GM10248 (cell line): ENCODE results near the gene RTN4R.

Source experiments
- CTCF ChIA-PET: fragments of 300-600 bp; sonication (Branson Sonifier 250); formaldehyde crosslinking; extraction: SDS; loops from one replicate; lab custom pipeline; 2021; ENCODE audit warnings: antibody characterized with exemption; lab: Yijun Ruan, JAX
- POLR2A ChIA-PET: fragments of 350-650 bp; sonication (Branson Sonifier 250); formaldehyde crosslinking; extraction: SDS; loops from one replicate; lab custom pipeline; 2020; ENCODE audit warnings: antibody characterized with exemption; lab: Yijun Ruan, JAX
- DNase-seq: peaks from one replicate; pipeline ENCODE4 v3.0.0; 2012; ENCODE audit errors: extremely low spot score
- TF ChIP-seq, protein P1 (sequence below): IDR thresholded peaks from 2 replicates; pipeline ENCODE4 v1.5.1; 2012; ENCODE audit warnings: mild to moderate bottlenecking, low read depth; ENCODE audit errors: extremely low read depth, missing control alignments, control extremely low read depth

Gene RTN4R

DNA sequence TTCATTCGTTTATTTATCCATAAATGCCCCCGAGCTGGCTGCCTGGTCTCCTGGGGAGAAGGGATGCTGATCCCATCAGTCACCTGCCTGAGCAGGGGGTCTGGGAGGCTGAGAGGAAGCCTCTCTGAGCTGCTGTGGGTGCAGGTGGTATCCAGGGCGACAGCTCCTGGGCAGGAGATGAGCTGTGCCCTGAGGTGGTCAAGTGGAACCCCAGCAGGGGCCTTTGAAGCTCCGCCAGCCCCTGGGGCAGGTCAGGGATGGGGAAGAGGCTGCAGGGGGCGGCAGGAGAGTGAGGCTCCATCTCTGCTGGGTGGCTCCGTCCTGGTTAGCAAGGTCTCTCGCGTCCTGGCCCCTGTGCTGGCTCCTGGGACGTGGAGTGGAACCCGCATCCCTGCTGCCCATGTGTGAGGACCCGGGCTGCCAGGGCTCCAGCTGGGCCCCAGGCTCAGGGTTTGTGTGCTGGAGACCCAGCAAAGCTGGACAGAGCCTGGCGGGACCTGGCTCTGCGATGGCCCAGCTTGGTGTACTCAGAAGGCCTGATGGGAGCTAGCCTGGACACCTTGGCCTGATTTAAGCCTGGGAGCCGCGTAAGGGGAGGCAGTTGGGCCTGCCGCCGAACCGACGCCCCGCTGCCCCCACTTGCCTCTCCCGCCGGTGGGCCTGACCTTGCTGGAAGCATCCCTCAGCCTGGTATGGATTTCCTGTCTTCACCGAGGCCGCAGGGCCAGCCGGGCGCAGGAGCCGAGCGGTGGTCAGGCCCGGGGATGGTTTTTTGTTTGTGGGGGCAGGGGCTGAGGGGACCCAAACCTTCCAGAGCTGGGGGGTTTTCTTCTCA lies 44.5 kb downstream of the RTN4R start:
- ChIA-PET POLR2A (no interaction called here), CTCF (interaction anchor here (1.3 to 1.9 kb wide), 3 partner anchors 10 to 62 kb away, joined by 4 to 7 read pairs (median 5); no protein-coding TSS in a partner anchor)
- no peak for DNase-seq
- TF ChIP-seq, protein P1, sequence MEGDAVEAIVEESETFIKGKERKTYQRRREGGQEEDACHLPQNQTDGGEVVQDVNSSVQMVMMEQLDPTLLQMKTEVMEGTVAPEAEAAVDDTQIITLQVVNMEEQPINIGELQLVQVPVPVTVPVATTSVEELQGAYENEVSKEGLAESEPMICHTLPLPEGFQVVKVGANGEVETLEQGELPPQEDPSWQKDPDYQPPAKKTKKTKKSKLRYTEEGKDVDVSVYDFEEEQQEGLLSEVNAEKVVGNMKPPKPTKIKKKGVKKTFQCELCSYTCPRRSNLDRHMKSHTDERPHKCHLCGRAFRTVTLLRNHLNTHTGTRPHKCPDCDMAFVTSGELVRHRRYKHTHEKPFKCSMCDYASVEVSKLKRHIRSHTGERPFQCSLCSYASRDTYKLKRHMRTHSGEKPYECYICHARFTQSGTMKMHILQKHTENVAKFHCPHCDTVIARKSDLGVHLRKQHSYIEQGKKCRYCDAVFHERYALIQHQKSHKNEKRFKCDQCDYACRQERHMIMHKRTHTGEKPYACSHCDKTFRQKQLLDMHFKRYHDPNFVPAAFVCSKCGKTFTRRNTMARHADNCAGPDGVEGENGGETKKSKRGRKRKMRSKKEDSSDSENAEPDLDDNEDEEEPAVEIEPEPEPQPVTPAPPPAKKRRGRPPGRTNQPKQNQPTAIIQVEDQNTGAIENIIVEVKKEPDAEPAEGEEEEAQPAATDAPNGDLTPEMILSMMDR, result no peak

GRCh38 chr22:20222764-20223420 lies 45.2 kb downstream of the RTN4R start:
- no peak for DNase-seq
- ChIA-PET CTCF (interaction anchor here (1.3 to 1.9 kb wide), 3 partner anchors 9 to 63 kb away, joined by 4 to 7 read pairs (median 5); no protein-coding TSS in a partner anchor), POLR2A (no interaction called here)
- TF ChIP-seq, protein P1, result no peak

DNA sequence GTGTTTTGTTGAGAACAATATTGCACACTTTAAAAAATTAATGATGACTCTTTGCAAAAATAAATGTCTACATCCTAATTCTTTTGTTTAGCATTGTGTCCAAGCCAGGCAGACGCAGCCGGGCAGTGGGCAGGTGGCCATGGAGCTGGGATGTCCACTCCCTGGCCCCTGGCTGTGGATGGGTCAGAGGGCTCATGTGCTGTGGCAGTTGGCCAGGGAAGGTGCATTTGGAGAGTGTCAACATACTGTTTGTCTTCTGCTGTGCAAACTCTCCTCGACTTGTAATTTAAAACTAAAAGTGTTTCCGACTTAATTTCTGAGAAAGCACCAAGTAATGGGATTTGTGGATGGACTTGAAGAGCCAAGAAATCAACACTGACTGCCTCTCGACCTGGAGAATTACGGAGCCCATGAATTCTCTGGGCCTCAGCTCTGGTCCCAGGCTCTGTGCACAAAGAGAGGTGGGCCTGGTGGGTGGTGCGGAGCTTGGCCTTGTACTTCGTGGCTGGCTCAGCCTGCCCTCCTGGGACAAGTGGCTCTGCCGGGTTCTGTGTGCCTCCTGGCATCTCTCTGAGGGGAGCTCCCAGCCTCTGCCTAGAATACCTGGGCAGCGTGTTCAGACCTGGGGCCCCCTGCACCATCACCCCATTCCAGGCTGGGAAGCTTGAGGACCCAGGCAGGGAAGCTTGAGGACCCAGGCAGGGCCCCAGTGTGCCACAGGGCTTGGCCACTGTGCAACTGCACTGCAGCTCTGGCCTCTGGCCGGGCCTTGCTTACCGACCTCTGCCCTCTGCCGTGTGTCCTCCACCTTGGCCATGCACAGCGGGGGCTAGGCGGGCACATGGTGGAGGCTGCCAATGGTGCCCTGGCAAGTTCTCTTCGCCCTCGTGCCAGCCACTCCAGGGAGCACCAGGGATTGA lies 46.4 kb downstream of the RTN4R start:
- no peak for DNase-seq
- TF ChIP-seq, protein P1, result no peak
- ChIA-PET POLR2A (no interaction called here), CTCF (no interaction called here)

GRCh38 chr22:20220629-20221026 lies 47.5 kb downstream of the RTN4R start:
- ChIA-PET POLR2A (no interaction called here), CTCF (interaction anchor here (0.7 kb wide), 1 partner anchor 490 kb away, joined by 3 read pairs; no protein-coding TSS in a partner anchor)
- DNase-seq, result no peak
- TF ChIP-seq, protein P1, result no peak

DNA sequence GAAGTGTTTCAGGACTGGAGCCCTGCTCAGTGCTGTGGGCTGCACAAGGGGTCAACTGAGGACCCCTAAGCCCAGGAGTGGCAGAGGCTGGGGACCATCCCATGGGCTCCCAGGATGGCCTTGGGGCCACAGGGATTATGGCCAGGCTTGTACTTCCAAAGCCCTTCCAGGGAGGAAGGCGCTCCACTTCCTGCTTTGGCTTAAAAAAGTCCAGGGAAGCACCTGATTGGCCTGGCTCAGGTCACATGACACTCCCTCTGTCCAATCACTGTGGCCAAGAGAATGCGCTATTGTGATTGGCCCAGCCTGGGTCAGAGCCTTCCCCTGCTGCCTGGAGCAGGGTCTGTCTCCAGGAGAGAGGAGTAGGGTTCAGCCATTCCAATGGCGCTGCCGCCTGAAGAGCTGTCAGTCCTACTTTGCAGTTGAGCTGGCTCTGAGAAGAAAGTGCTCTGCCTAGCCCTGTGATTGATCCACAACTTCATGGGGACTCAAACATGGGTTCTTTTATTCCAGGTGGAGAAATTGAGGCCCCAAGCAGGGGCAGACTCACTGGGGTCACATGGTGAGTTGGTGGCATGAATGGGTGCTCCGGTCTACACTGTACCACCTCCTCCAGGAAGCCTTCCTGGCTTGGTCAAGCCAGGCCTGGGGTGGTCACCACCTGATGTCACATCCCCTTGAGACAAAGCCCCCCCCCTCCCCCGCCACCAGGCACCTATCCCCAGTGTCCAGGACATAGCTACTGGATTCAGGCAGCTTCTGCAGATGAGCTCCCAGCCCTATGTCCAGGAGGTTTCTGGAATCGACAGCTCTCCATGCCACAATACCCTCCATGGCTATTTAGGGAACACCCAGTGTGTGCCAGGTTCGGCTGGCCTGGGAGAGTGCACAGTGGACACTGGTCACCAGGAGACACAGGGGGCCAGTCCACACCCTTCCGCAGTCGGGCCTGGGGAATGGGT lies 48.2 kb downstream of the RTN4R start:
- TF ChIP-seq, protein P1, result no peak
- no peak for DNase-seq
- CTCF ChIA-PET, result interaction anchor here (0.7 kb wide), 1 partner anchor 489 kb away, joined by 3 read pairs; no protein-coding TSS in a partner anchor
- POLR2A ChIA-PET, result no interaction called here
